Stimulated activated CD4-positive, alpha-beta T cell treated with anti-CD3 and anti-CD28 coated beads, Interleukin-15, amount 100 ng/mL, for 24 hours (primary cell): ENCODE data around the gene RGS14.
"Not testable (repeated sequence)": the region's sequence is repeated elsewhere in the genome, so short reads cannot be mapped to it uniquely, and the experiment has no call there.

Experiments used
- DNase-seq: peaks from one replicate; pipeline ENCODE4 v3.0.0-alpha.2; 2020

RGS14 gene

GRCh38 chr5:177350776-177351391 lies 6.8 kb upstream of the RGS14 start:
- no peak for DNase-seq

- DNase-seq: peak; percentile 94
Measured at GRCh38 chr5:177351392-177352329, 6.1 kb upstream of the RGS14 start, which contains the start of gene LMAN2. Gene LMAN2, minus strand, starts transcription at chr5:177351668. Its CDS starts 21 bp downstream, at chr5:177351647.

GRCh38 chr5:177353093-177353492 lies 4.6 kb upstream of the RGS14 start:
- no peak for DNase-seq

- no peak for DNase-seq
Measured at GRCh38 chr5:177354256-177354655, 3.5 kb upstream of the RGS14 start.

- DNase-seq: no peak
Measured at GRCh38 chr5:177354711-177355110, 3.0 kb upstream of the RGS14 start.

GRCh38 chr5:177355162-177355867 lies 2.4 kb upstream of the RGS14 start:
- no peak for DNase-seq

GRCh38 chr5:177355868-177356168 lies 1.9 kb upstream of the RGS14 start:
- DNase-seq: no peak

GRCh38 chr5:177356746-177357145 lies 978 bp upstream of the RGS14 start:
- no peak for DNase-seq

GRCh38 chr5:177357146-177357458 lies 622 bp upstream of the RGS14 start:
- DNase-seq: no peak

GRCh38 chr5:177358370-177358819 lies 671 bp downstream of the RGS14 start:
- DNase-seq: peak; percentile 30

- no peak for DNase-seq
Measured at GRCh38 chr5:177359451-177359851, 1.7 kb downstream of the RGS14 start.

GRCh38 chr5:177359860-177360259 lies 2.1 kb downstream of the RGS14 start:
- no peak for DNase-seq

- not testable (repeated sequence) for DNase-seq
Measured at GRCh38 chr5:177360740-177361139, 3.0 kb downstream of the RGS14 start.

- DNase-seq: peak; percentile 32
Measured at GRCh38 chr5:177361418-177362291, 3.9 kb downstream of the RGS14 start.

- no peak for DNase-seq
Measured at GRCh38 chr5:177362292-177362609, 4.5 kb downstream of the RGS14 start.

GRCh38 chr5:177362610-177363507 lies 5.1 kb downstream of the RGS14 start:
- peak; percentile 81 for DNase-seq

GRCh38 chr5:177363565-177363964 lies 5.8 kb downstream of the RGS14 start:
- DNase-seq: no peak

- peak; percentile 61 for DNase-seq
Measured at GRCh38 chr5:177364159-177364962, 6.6 kb downstream of the RGS14 start.

- DNase-seq: no peak
Measured at GRCh38 chr5:177365845-177366527, 8.3 kb downstream of the RGS14 start.
